Measurements from ENCODE around the gene HBQ1.

The HBQ1 gene

GRCh38 chr16:180101-180675 is at the start of gene HBQ1:
TSS of gene HBQ1 (plus strand) at chr16:180459. CDS start at chr16:180487, 28 bp downstream.
- no peaks in the 10 kb centered on the region; the same call in 1 of the 2 replicates for H3K4me1 ChIP-seq (ENCODE audit: insufficient read depth, low read length)
- H3K9ac ChIP-seq (ENCODE audit: low read depth, low read length) = peak within 1 kb of the TSS; percentile 51
- no peaks in the 10 kb centered on the region for H3K9me3 ChIP-seq (ENCODE audit: control insufficient read depth, insufficient read depth, low read length)
- no peaks in the 10 kb centered on the region for H3K36me3 ChIP-seq (ENCODE audit: insufficient read depth, low read length)

GRCh38 chr16:130533-131173 is 49.6 kb upstream of the HBQ1 start:
- H3K4me1 ChIP-seq (ENCODE audit: insufficient read depth, low read length) = no peaks in the 10 kb centered on the region
- no peaks in the 10 kb centered on the region for H3K36me3 ChIP-seq (ENCODE audit: insufficient read depth, low read length)
- no peak overlapping the region for H3K9ac ChIP-seq (ENCODE audit: low read depth, low read length)
- no peaks in the 10 kb centered on the region for H3K9me3 ChIP-seq (ENCODE audit: control insufficient read depth, insufficient read depth, low read length)

GRCh38 chr16:132120-132519 is 48.1 kb upstream of the HBQ1 start:
- no peak overlapping the region for H3K9ac ChIP-seq (ENCODE audit: low read depth, low read length)
- H3K9me3 ChIP-seq (ENCODE audit: control insufficient read depth, insufficient read depth, low read length) = no peaks in the 10 kb centered on the region
- H3K36me3 ChIP-seq (ENCODE audit: insufficient read depth, low read length) = no peaks in the 10 kb centered on the region
- no peaks in the 10 kb centered on the region for H3K4me1 ChIP-seq (ENCODE audit: insufficient read depth, low read length)

GRCh38 chr16:133716-134115 is 46.5 kb upstream of the HBQ1 start:
- Histone ChIP-seq H3K9me3 (ENCODE audit: control insufficient read depth, insufficient read depth, low read length) (no peaks in the 10 kb centered on the region), H3K36me3 (ENCODE audit: insufficient read depth, low read length) (no peaks in the 10 kb centered on the region), H3K9ac (ENCODE audit: low read depth, low read length) (no peak overlapping the region), H3K4me1 (ENCODE audit: insufficient read depth, low read length) (no peaks in the 10 kb centered on the region)

GRCh38 chr16:138049-138417 is 42.2 kb upstream of the HBQ1 start:
- peak overlapping the region; percentile 87 for H3K9ac ChIP-seq (ENCODE audit: low read depth, low read length)
- H3K4me1 ChIP-seq (ENCODE audit: insufficient read depth, low read length) = no peaks in the 10 kb centered on the region
- no peaks in the 10 kb centered on the region for H3K9me3 ChIP-seq (ENCODE audit: control insufficient read depth, insufficient read depth, low read length)
- no peaks in the 10 kb centered on the region for H3K36me3 ChIP-seq (ENCODE audit: insufficient read depth, low read length)

- no peaks in the 10 kb centered on the region for H3K4me1 ChIP-seq (ENCODE audit: insufficient read depth, low read length)
- no peak overlapping the region for H3K9ac ChIP-seq (ENCODE audit: low read depth, low read length)
- H3K36me3 ChIP-seq (ENCODE audit: insufficient read depth, low read length) = no peaks in the 10 kb centered on the region
- no peaks in the 10 kb centered on the region for H3K9me3 ChIP-seq (ENCODE audit: control insufficient read depth, insufficient read depth, low read length)
These were observed 39.9 kb upstream of the HBQ1 start for GRCh38 chr16:140175-140857.

- H3K36me3 ChIP-seq (ENCODE audit: insufficient read depth, low read length) = no peaks in the 10 kb centered on the region
- H3K4me1 ChIP-seq (ENCODE audit: insufficient read depth, low read length) = no peaks in the 10 kb centered on the region
- no peaks in the 10 kb centered on the region for H3K9me3 ChIP-seq (ENCODE audit: control insufficient read depth, insufficient read depth, low read length)
- no peak overlapping the region for H3K9ac ChIP-seq (ENCODE audit: low read depth, low read length)
These were observed 37.8 kb upstream of the HBQ1 start for GRCh38 chr16:142405-142967.

- Histone ChIP-seq H3K9me3 (ENCODE audit: control insufficient read depth, insufficient read depth, low read length) (no peaks in the 10 kb centered on the region), H3K4me1 (ENCODE audit: insufficient read depth, low read length) (no peaks in the 10 kb centered on the region), H3K9ac (ENCODE audit: low read depth, low read length) (no peak overlapping the region), H3K36me3 (ENCODE audit: insufficient read depth, low read length) (no peaks in the 10 kb centered on the region)
These were observed 37.2 kb upstream of the HBQ1 start for GRCh38 chr16:143047-143446.

GRCh38 chr16:143456-143855 is 36.8 kb upstream of the HBQ1 start:
- Histone ChIP-seq H3K36me3 (ENCODE audit: insufficient read depth, low read length) (no peaks in the 10 kb centered on the region), H3K4me1 (ENCODE audit: insufficient read depth, low read length) (no peaks in the 10 kb centered on the region), H3K9me3 (ENCODE audit: control insufficient read depth, insufficient read depth, low read length) (no peaks in the 10 kb centered on the region), H3K9ac (ENCODE audit: low read depth, low read length) (no peak overlapping the region)

GRCh38 chr16:144797-145252 is 35.4 kb upstream of the HBQ1 start:
- H3K9me3 ChIP-seq (ENCODE audit: control insufficient read depth, insufficient read depth, low read length) = no peaks in the 10 kb centered on the region
- H3K36me3 ChIP-seq (ENCODE audit: insufficient read depth, low read length) = no peaks in the 10 kb centered on the region
- H3K9ac ChIP-seq (ENCODE audit: low read depth, low read length) = no peak overlapping the region
- H3K4me1 ChIP-seq (ENCODE audit: insufficient read depth, low read length) = no peaks in the 10 kb centered on the region

- no peaks in the 10 kb centered on the region for H3K36me3 ChIP-seq (ENCODE audit: insufficient read depth, low read length)
- H3K4me1 ChIP-seq (ENCODE audit: insufficient read depth, low read length) = no peaks in the 10 kb centered on the region
- no peak overlapping the region for H3K9ac ChIP-seq (ENCODE audit: low read depth, low read length)
- no peaks in the 10 kb centered on the region for H3K9me3 ChIP-seq (ENCODE audit: control insufficient read depth, insufficient read depth, low read length)
These were observed 33.6 kb upstream of the HBQ1 start for GRCh38 chr16:146646-147045.

GRCh38 chr16:149024-149660 is 31.1 kb upstream of the HBQ1 start:
- Histone ChIP-seq H3K36me3 (ENCODE audit: insufficient read depth, low read length) (no peaks in the 10 kb centered on the region), H3K9me3 (ENCODE audit: control insufficient read depth, insufficient read depth, low read length) (no peaks in the 10 kb centered on the region), H3K4me1 (ENCODE audit: insufficient read depth, low read length) (no peaks in the 10 kb centered on the region), H3K9ac (ENCODE audit: low read depth, low read length) (no peak overlapping the region)

- H3K4me1 ChIP-seq (ENCODE audit: insufficient read depth, low read length) = no peaks in the 10 kb centered on the region
- no peak within 1 kb of the TSS for H3K9ac ChIP-seq (ENCODE audit: low read depth, low read length)
- H3K9me3 ChIP-seq (ENCODE audit: control insufficient read depth, insufficient read depth, low read length) = no peaks in the 10 kb centered on the region
- H3K36me3 ChIP-seq (ENCODE audit: insufficient read depth, low read length) = no peaks in the 10 kb centered on the region
These were observed 27.8 kb upstream of the HBQ1 start, which contains the start of gene HBZ for GRCh38 chr16:152141-153128. TSS of gene HBZ (plus strand) at chr16:152644. CDS start at chr16:152910, 266 bp downstream.

Data from ES-I3 (cell line).